ENCODE measurements around the gene COA5. TPM values are rescaled to one million over a fixed set of nuclear protein-coding genes. Genes with fewer than 3 reads are reported as not detected.
A peak's percentile ranks its signal among the peaks of the same experiment; 100 is the strongest.
"Not testable (repeated sequence)": the region's sequence is repeated elsewhere in the genome, so short reads cannot be mapped to it uniquely, and the experiment has no call there.

Gene COA5
- total and polyA plus RNA-seq, 4 donors, result 20.2 to 60.7 (median 38.6) TPM

- Histone ChIP-seq H3K4me3 (no peak overlapping the region), H3K27me3 (ENCODE audit: control insufficient read depth in 3 of 3, insufficient read depth in 3 of 3, low read length in 2 of 3) (no peaks in the 10 kb centered on the region), H3K4me1 (ENCODE audit: control insufficient read depth in 5 of 5, insufficient read depth in 5 of 5, low read length in 5 of 5) (peaks cover 0 to 3% (median under 1%) of the 10 kb centered on the region in 5 donors), H3K36me3 (ENCODE audit: control insufficient read depth in 4 of 4, insufficient read depth in 4 of 4, low read length in 4 of 4) (peaks cover 13 to 26% (median 15%) of the 10 kb centered on the region in 4 donors), H3K27ac (ENCODE audit: low read depth in 1 of 2, low read length in 1 of 2) (no peak overlapping the region), H3K9ac (ENCODE audit: insufficient read depth in 1 of 2, low read length in 2 of 2) (no peak overlapping the region), H3K9me3 (ENCODE audit: control insufficient read depth in 4 of 4, insufficient read depth in 3 of 4, low read length in 3 of 4) (no peaks in the 10 kb centered on the region)
- 84 to 87% methylated on average over 3 of the region's 3 CpGs for WGBS, 2 donors
- DNase-seq, result peak in 1 of 3 donors; percentile 14
- peak; percentile 53 for ATAC-seq (ENCODE audit: insufficient read depth, low FRiP score)
- TF ChIP-seq CTCF (IDR thresholded peaks at IDR 0.05; ENCODE audit: control extremely low read depth, extremely low read depth), result no peak
Measured at GRCh38 chr2:98601532-98602132, 6.7 kb downstream of the COA5 start.

- ATAC-seq (ENCODE audit: insufficient read depth, low FRiP score), result no peak
- peaks cover 11 to 26% (median 15%) of the 10 kb centered on the region in 4 donors for H3K36me3 ChIP-seq (ENCODE audit: control insufficient read depth in 4 of 4, insufficient read depth in 4 of 4, low read length in 4 of 4)
- no peak overlapping the region for H3K27ac ChIP-seq (ENCODE audit: low read depth in 1 of 2, low read length in 1 of 2)
- TF ChIP-seq CTCF (IDR thresholded peaks at IDR 0.05; ENCODE audit: control extremely low read depth, extremely low read depth), result no peak
- no peak overlapping the region for H3K4me3 ChIP-seq
- DNase-seq, result no peak
- 86 to 93% methylated on average over 1 of the region's 1 CpG for WGBS, 2 donors
- no peak overlapping the region for H3K9ac ChIP-seq (ENCODE audit: insufficient read depth in 1 of 2, low read length in 2 of 2)
- no peaks in the 10 kb centered on the region for H3K9me3 ChIP-seq (ENCODE audit: control insufficient read depth in 4 of 4, insufficient read depth in 3 of 4, low read length in 3 of 4)
- no peaks in the 10 kb centered on the region for H3K4me1 ChIP-seq (ENCODE audit: control insufficient read depth in 5 of 5, insufficient read depth in 5 of 5, low read length in 5 of 5)
- H3K27me3 ChIP-seq (ENCODE audit: control insufficient read depth in 3 of 3, insufficient read depth in 3 of 3, low read length in 2 of 3), result no peaks in the 10 kb centered on the region
Measured at GRCh38 chr2:98598781-98599428, 9.4 kb downstream of the COA5 start.

GRCh38 chr2:98594665-98595064 is 13.6 kb downstream of the COA5 start:
- not testable (repeated sequence) for H3K9ac ChIP-seq (ENCODE audit: insufficient read depth in 1 of 2, low read length in 2 of 2); H3K4me1 ChIP-seq (ENCODE audit: control insufficient read depth in 5 of 5, insufficient read depth in 5 of 5, low read length in 5 of 5); H3K27me3 ChIP-seq (ENCODE audit: control insufficient read depth in 3 of 3, insufficient read depth in 3 of 3, low read length in 2 of 3); H3K27ac ChIP-seq (ENCODE audit: low read depth in 1 of 2, low read length in 1 of 2); DNase-seq; H3K4me3 ChIP-seq; ATAC-seq (ENCODE audit: insufficient read depth, low FRiP score); H3K9me3 ChIP-seq (ENCODE audit: control insufficient read depth in 4 of 4, insufficient read depth in 3 of 4, low read length in 3 of 4)
- WGBS, 2 donors, result 78 to 82% methylated on average over 2 of the region's 4 CpGs
- H3K36me3 ChIP-seq (ENCODE audit: control insufficient read depth in 4 of 4, insufficient read depth in 4 of 4, low read length in 4 of 4), result peaks cover 6 to 20% (median 9%) of the 10 kb centered on the region in 4 donors

GRCh38 chr2:98592565-98592964 is 15.7 kb downstream of the COA5 start:
- Histone ChIP-seq H3K36me3 (ENCODE audit: control insufficient read depth in 4 of 4, insufficient read depth in 4 of 4, low read length in 4 of 4) (peaks cover 3 to 13% (median 7%) of the 10 kb centered on the region in 4 donors), H3K27ac (ENCODE audit: low read depth in 1 of 2, low read length in 1 of 2) (no peak overlapping the region), H3K27me3 (ENCODE audit: control insufficient read depth in 3 of 3, insufficient read depth in 3 of 3, low read length in 2 of 3) (no peaks in the 10 kb centered on the region), H3K4me3 (no peak overlapping the region), H3K9ac (ENCODE audit: insufficient read depth in 1 of 2, low read length in 2 of 2) (no peak overlapping the region), H3K9me3 (ENCODE audit: control insufficient read depth in 4 of 4, insufficient read depth in 3 of 4, low read length in 3 of 4) (no peaks in the 10 kb centered on the region), H3K4me1 (ENCODE audit: control insufficient read depth in 5 of 5, insufficient read depth in 5 of 5, low read length in 5 of 5) (no peaks in the 10 kb centered on the region)
- no peak for ATAC-seq (ENCODE audit: insufficient read depth, low FRiP score)
- no peak for DNase-seq
- TF ChIP-seq CTCF (IDR thresholded peaks at IDR 0.05; ENCODE audit: control extremely low read depth, extremely low read depth), result no peak
- 97 to 98% methylated on average over 8 of the region's 8 CpGs for whole genome bisulfite sequencing, 2 donors
